SK-N-SH (cell line): ENCODE results near the gene KCNJ9. TPM values are rescaled to one million over a fixed set of nuclear protein-coding genes. Genes with fewer than 3 reads are reported as not detected.

Experiments used
- CTCF ChIA-PET: fragments of 300-600, 350-600 bp; formaldehyde crosslinking; extraction: SDS; loops from one replicate; lab custom pipeline; 2021; lab: Yijun Ruan, JAX
- POLR2A ChIA-PET: fragments of 350-600 bp; sonication (Branson Sonifier 250); formaldehyde crosslinking; extraction: SDS; loops from one replicate; lab custom pipeline; 2020; ENCODE audit warnings: antibody characterized with exemption, inconsistent platforms; lab: Yijun Ruan, JAX
- DNase-seq: peaks from one replicate; pipeline ENCODE4 v3.0.0; 2012
- H2AFZ ChIP-seq: fragments of 200-600 bp; sonication (generic); 2 replicates; pipeline ENCODE4 v1.8.1; 2016; ENCODE audit warnings: antibody characterized with exemption, mild to moderate bottlenecking, low read depth
- H3F3A ChIP-seq: fragments of 200-600 bp; sonication (generic); replicated peaks from 2 replicates; pipeline ENCODE3; 2016; ENCODE audit warnings: antibody characterized with exemption, mild to moderate bottlenecking; ENCODE audit not compliant: insufficient read depth
- H3K27ac ChIP-seq, 2 experiments: fragments of 200-500 bp in 1 of 2; fragments of 200-600 bp in 1 of 2; sonication (Bioruptor generic) in 1 of 2; sonication (generic), shearing (Covaris generic) in 1 of 2; 2 replicates each; pipeline versions ENCODE4 v1.5.1 to v1.6.1; 2014 to 2016; ENCODE audit warnings: low read depth in 2 of 2, inconsistent platforms in 1 of 2, low read length in 1 of 2, mild to moderate bottlenecking in 1 of 2, mixed read lengths in 1 of 2
- H3K27me3 ChIP-seq: fragments of 200-600 bp; sonication (generic), shearing (Covaris generic); 2 replicates; pipeline ENCODE4 v1.6.1; 2016; ENCODE audit warnings: mixed run types; ENCODE audit not compliant: insufficient read depth
- H3K36me3 ChIP-seq, 2 experiments: fragments of 200-500 bp in 1 of 2; fragments of 200-600 bp in 1 of 2; sonication (Bioruptor generic) in 1 of 2; sonication (generic) in 1 of 2; replicated peaks in 1 of 2; 2 replicates each; pipeline versions ENCODE3 to v1.5.1; 2014 to 2016; ENCODE audit warnings: low read length in 1 of 2, mild to moderate bottlenecking in 1 of 2; ENCODE audit not compliant: insufficient read depth in 2 of 2, control insufficient read depth in 1 of 2
- H3K4me1 ChIP-seq, 2 experiments: fragments of 200-500 bp in 1 of 2; fragments of 200-600 bp in 1 of 2; sonication (Bioruptor generic) in 1 of 2; sonication (generic), shearing (Covaris generic) in 1 of 2; 2 replicates each; pipeline versions ENCODE4 v1.5.1 to v1.6.1; 2014 to 2016; ENCODE audit warnings: low read depth in 1 of 2, low read length in 1 of 2, mixed run types in 1 of 2; ENCODE audit not compliant: insufficient read depth in 2 of 2, control insufficient read depth in 1 of 2
- H3K4me2 ChIP-seq: fragments of 200-600 bp; sonication (generic), shearing (Covaris generic); 2 replicates; pipeline ENCODE4 v1.6.1; 2017; ENCODE audit warnings: mixed run types
- H3K4me3 ChIP-seq, 2 experiments: fragments of 200-500 bp in 1 of 2; fragments of 200-600 bp in 1 of 2; sonication (Bioruptor generic) in 1 of 2; sonication (generic), shearing (Covaris generic) in 1 of 2; 2 replicates each; pipeline versions ENCODE4 v1.5.1 to v1.8.1; 2014 to 2016; ENCODE audit warnings: low read depth in 2 of 2, inconsistent platforms in 1 of 2, low read length in 1 of 2, mild to moderate bottlenecking in 1 of 2, mixed read lengths in 1 of 2, moderate library complexity in 1 of 2
- H3K79me2 ChIP-seq: fragments of 200-600 bp; sonication (generic); 2 replicates; pipeline ENCODE4 v1.8.1; 2017; ENCODE audit warnings: mild to moderate bottlenecking; ENCODE audit not compliant: insufficient read depth
- H3K9ac ChIP-seq: fragments of 200-600 bp; sonication (generic); 2 replicates; pipeline ENCODE4 v1.6.1; 2017; ENCODE audit warnings: mixed run types
- H3K9me2 ChIP-seq: fragments of 200-600 bp; sonication (generic); 2 replicates; pipeline ENCODE4 v1.6.1; 2017; ENCODE audit warnings: mixed run types
- H3K9me3 ChIP-seq: fragments of 200-600 bp; sonication (generic); 2 replicates; pipeline ENCODE4 v1.6.1; 2017; ENCODE audit warnings: mixed run types, mild to moderate bottlenecking, moderate library complexity
- H4K20me1 ChIP-seq: fragments of 200-600 bp; sonication (generic); 2 replicates; pipeline ENCODE4 v1.6.1; 2017; ENCODE audit warnings: mild to moderate bottlenecking, mixed run types; ENCODE audit not compliant: insufficient read depth
- EP300 ChIP-seq, 2 experiments: IDR thresholded peaks; 2 replicates each; pipeline versions ENCODE4 v1.4.0 to v1.6.1; 2012; ENCODE audit warnings: borderline replicate concordance in 1 of 2, low read depth in 1 of 2, low read length in 1 of 2
- FOSL2 ChIP-seq: IDR thresholded peaks from 2 replicates; pipeline ENCODE4 v1.4.0; 2012; ENCODE audit warnings: low read depth, mild to moderate bottlenecking, moderate library complexity, borderline replicate concordance
- FOXM1 ChIP-seq: IDR thresholded peaks from 2 replicates; pipeline ENCODE4 v1.4.0; 2012; ENCODE audit warnings: low read depth, mild to moderate bottlenecking
- GATA2 ChIP-seq: sonication (generic); formaldehyde crosslinking; IDR thresholded peaks from 2 replicates; pipeline ENCODE4 v1.5.0; 2020; ENCODE audit warnings: mild to moderate bottlenecking, missing genetic modification reagents
- JUND ChIP-seq: IDR thresholded peaks from 2 replicates; pipeline ENCODE4 v1.4.0; 2012
- MXI1 ChIP-seq: IDR thresholded peaks from 2 replicates; pipeline ENCODE4 v1.6.1; 2012; ENCODE audit warnings: mild to moderate bottlenecking, low read depth, low read length, improper control_type of control experiment
- NFIC ChIP-seq: IDR thresholded peaks from 2 replicates; pipeline ENCODE4 v1.4.0; 2012; ENCODE audit warnings: borderline replicate concordance
- RCOR1 ChIP-seq: fragments of 150-350 bp; IDR thresholded peaks from 2 replicates; pipeline ENCODE4 v1.6.1; 2017; ENCODE audit warnings: antibody characterized with exemption, low read length
- RFX5 ChIP-seq: IDR thresholded peaks from 2 replicates; pipeline ENCODE4 v1.6.1; 2012; ENCODE audit warnings: mild to moderate bottlenecking, improper control_type of control experiment, low read length
- RXRA ChIP-seq: IDR thresholded peaks from 2 replicates; pipeline ENCODE4 v1.4.0; 2012; ENCODE audit warnings: low read depth, mild to moderate bottlenecking, borderline replicate concordance
- SIN3A ChIP-seq: IDR thresholded peaks from 2 replicates; pipeline ENCODE4 v1.6.1; 2012; ENCODE audit warnings: low read depth, mild to moderate bottlenecking, low read length, moderate library complexity, borderline replicate concordance
- SMC3 ChIP-seq: IDR thresholded peaks from 2 replicates; pipeline ENCODE4 v1.6.1; 2012; ENCODE audit warnings: low read depth, low read length, improper control_type of control experiment
- TAF1 ChIP-seq: IDR thresholded peaks from 2 replicates; pipeline ENCODE4 v1.6.1; 2012; ENCODE audit warnings: low read depth, mild to moderate bottlenecking, low read length, moderate library complexity, borderline replicate concordance
- TCF12 ChIP-seq: IDR thresholded peaks from 2 replicates; pipeline ENCODE4 v1.4.0; 2012
- TEAD4 ChIP-seq: IDR thresholded peaks from 2 replicates; pipeline ENCODE4 v1.4.0; 2012; ENCODE audit warnings: mild to moderate bottlenecking, borderline replicate concordance; ENCODE audit not compliant: insufficient read depth
- YY1 ChIP-seq: IDR thresholded peaks from 2 replicates; pipeline ENCODE4 v1.4.0; 2012; ENCODE audit warnings: low read depth, mild to moderate bottlenecking
- WGBS: methylation state at CpG from one replicate; pipeline ENCODE4 v1.1.6; 2017; ENCODE audit warnings: low lambda C conversion rate; 5-methylcytosine and 5-hydroxymethylcytosine counted together
- polyA plus RNA-seq, 3 experiments: library from polyadenylated mRNA; depleted of rRNA; stranded (reverse); fragments of >200 nt; gene quantifications; 2 replicates each; pipeline ENCODE4 v1.2.3, GENCODE V29; 2012
- TF ChIP-seq, protein P1 (sequence below): fragments of 200-600 bp; sonication (generic); IDR thresholded peaks from 2 replicates; pipeline ENCODE4 v1.6.1; 2017; ENCODE audit warnings: antibody characterized with exemption, mild to moderate bottlenecking, moderate library complexity

Gene KCNJ9
- polyA plus RNA-seq, 1 of the 3 experiments (the other 2 are of a cell fraction), result 0.02 TPM

DNA sequence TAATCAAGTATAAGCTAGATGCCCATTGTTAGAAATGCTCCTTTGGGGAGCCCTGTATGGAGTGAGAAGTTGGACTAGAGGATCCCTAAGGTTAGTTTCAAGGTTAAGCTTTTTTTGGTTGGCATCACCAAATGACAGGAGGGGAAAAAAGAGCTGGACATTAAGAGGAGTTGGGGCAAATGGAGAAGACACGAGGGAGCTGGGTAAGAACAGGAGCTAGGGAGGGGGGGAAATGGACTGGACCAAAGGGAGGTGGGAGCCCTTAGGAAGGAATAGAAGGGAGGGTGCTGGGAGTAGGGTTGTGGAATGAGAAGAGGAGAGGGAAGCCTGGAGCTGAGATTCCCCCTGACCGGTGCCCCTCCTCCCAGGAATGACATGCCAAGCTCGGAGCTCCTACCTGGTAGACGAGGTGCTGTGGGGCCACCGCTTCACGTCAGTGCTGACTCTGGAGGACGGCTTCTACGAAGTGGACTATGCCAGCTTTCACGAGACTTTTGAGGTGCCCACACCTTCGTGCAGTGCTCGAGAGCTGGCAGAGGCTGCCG, 5.9 kb downstream of the KCNJ9 start:
- no peak for DNase-seq
- WGBS, result 93% methylated on average over 3 of the region's 12 CpGs
- H3K27me3 ChIP-seq, result peaks cover 8% of the 10 kb centered on the region; the same call in 1 of the 2 replicates
- H2AFZ ChIP-seq, result no peak overlapping the region
- peaks cover 0 to 4% of the 10 kb centered on the region in 2 experiments for H3K36me3 ChIP-seq
- no peak overlapping the region for H3K4me2 ChIP-seq
- no peaks in the 10 kb centered on the region for H3K9me3 ChIP-seq
- ChIA-PET CTCF (interaction anchor here (1.2 to 8.2 kb wide), 13 partner anchors 8 to 268 kb away, joined by 3 to 132 read pairs (median 37); partner anchors contain the start of genes CASQ1, IGSF8 and KCNJ10), POLR2A (interaction anchor here (0.7 kb wide), 1 partner anchor 56 kb away, joined by 3 read pairs; no protein-coding TSS in a partner anchor)
- no peaks in the 10 kb centered on the region for H4K20me1 ChIP-seq
- H3K4me3 ChIP-seq, result no peak overlapping the region
- no peaks in the 10 kb centered on the region for H3F3A ChIP-seq
- no peak overlapping the region for H3K27ac ChIP-seq
- peaks cover 0 to 5% of the 10 kb centered on the region in 2 experiments; a peak in 1 of 4 replicates for H3K4me1 ChIP-seq
- H3K9ac ChIP-seq, result no peak overlapping the region
- H3K79me2 ChIP-seq, result no peaks in the 10 kb centered on the region
- TF ChIP-seq NFIC (no peak), SMC3 (no peak), RFX5 (no peak), JUND (no peak), SIN3A (no peak), EP300 (IDR thresholded peaks at IDR 0.05; ENCODE audit: borderline replicate concordance in 1 of 2, low read depth in 1 of 2, low read length in 1 of 2) (no peak), RCOR1 (no peak), TAF1 (no peak), TCF12 (no peak), TEAD4 (no peak), RXRA (no peak), FOXM1 (no peak), YY1 (no peak), GATA2 (CRISPR knock-in tag) (no peak), FOSL2 (no peak)
- TF ChIP-seq, protein P1, sequence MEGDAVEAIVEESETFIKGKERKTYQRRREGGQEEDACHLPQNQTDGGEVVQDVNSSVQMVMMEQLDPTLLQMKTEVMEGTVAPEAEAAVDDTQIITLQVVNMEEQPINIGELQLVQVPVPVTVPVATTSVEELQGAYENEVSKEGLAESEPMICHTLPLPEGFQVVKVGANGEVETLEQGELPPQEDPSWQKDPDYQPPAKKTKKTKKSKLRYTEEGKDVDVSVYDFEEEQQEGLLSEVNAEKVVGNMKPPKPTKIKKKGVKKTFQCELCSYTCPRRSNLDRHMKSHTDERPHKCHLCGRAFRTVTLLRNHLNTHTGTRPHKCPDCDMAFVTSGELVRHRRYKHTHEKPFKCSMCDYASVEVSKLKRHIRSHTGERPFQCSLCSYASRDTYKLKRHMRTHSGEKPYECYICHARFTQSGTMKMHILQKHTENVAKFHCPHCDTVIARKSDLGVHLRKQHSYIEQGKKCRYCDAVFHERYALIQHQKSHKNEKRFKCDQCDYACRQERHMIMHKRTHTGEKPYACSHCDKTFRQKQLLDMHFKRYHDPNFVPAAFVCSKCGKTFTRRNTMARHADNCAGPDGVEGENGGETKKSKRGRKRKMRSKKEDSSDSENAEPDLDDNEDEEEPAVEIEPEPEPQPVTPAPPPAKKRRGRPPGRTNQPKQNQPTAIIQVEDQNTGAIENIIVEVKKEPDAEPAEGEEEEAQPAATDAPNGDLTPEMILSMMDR, result no peak
- no peaks in the 10 kb centered on the region for H3K9me2 ChIP-seq

DNA sequence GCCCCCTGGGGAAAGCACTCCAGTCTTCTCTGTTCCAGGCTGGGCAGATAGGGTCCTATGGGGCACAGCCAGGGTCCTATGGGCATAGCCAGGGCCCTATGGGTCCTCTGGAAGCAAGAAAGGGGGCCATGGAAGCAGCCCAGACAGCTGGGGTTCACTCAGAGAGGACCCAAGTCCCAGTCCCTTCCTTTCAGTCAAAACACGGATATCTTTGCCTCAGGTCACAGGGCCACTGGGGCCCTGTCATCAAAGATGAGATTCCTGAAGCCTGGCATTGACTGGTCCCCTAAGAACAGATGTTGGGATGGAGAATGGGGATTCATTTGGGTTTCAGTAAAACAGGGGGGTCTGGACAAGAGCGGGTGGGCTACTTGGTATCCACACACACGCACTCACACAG, 8.5 kb downstream of the KCNJ9 start:
- H3K9me3 ChIP-seq, result no peaks in the 10 kb centered on the region
- H3F3A ChIP-seq, result no peaks in the 10 kb centered on the region
- CTCF ChIA-PET, result interaction anchor here (0.8 to 6.4 kb wide), 5 partner anchors 10 to 202 kb away, joined by 3 to 123 read pairs (median 10); no protein-coding TSS in a partner anchor
- POLR2A ChIA-PET, result no interaction called here
- H3K4me1 ChIP-seq, result no peaks in the 10 kb centered on the region
- 83% methylated on average over 2 of the region's 3 CpGs for WGBS
- no peak overlapping the region for H3K9ac ChIP-seq
- no peak for DNase-seq
- no peak overlapping the region for H3K4me3 ChIP-seq
- no peaks in the 10 kb centered on the region for H4K20me1 ChIP-seq
- no peaks in the 10 kb centered on the region for H3K9me2 ChIP-seq
- peaks cover 0 to 12% of the 10 kb centered on the region in 2 experiments for H3K36me3 ChIP-seq
- TF ChIP-seq MXI1, result no peak
- no peak overlapping the region for H2AFZ ChIP-seq
- no peaks in the 10 kb centered on the region for H3K79me2 ChIP-seq
- no peak overlapping the region for H3K27ac ChIP-seq
- no peak overlapping the region for H3K4me2 ChIP-seq
- no peaks in the 10 kb centered on the region for H3K27me3 ChIP-seq
